HG03139 (cell line): ENCODE measurements around the gene ZNF532.
"Not testable (repeated sequence)": the region's sequence is repeated elsewhere in the genome, so short reads cannot be mapped to it uniquely, and the experiment has no call there.

Experiments
- ATAC-seq: cut with Tn5 transposase; IDR thresholded peaks from one replicate; pipeline ENCODE4 v1.9.1; 2021; ENCODE audit not compliant: unreplicated experiment

The ZNF532 gene

DNA sequence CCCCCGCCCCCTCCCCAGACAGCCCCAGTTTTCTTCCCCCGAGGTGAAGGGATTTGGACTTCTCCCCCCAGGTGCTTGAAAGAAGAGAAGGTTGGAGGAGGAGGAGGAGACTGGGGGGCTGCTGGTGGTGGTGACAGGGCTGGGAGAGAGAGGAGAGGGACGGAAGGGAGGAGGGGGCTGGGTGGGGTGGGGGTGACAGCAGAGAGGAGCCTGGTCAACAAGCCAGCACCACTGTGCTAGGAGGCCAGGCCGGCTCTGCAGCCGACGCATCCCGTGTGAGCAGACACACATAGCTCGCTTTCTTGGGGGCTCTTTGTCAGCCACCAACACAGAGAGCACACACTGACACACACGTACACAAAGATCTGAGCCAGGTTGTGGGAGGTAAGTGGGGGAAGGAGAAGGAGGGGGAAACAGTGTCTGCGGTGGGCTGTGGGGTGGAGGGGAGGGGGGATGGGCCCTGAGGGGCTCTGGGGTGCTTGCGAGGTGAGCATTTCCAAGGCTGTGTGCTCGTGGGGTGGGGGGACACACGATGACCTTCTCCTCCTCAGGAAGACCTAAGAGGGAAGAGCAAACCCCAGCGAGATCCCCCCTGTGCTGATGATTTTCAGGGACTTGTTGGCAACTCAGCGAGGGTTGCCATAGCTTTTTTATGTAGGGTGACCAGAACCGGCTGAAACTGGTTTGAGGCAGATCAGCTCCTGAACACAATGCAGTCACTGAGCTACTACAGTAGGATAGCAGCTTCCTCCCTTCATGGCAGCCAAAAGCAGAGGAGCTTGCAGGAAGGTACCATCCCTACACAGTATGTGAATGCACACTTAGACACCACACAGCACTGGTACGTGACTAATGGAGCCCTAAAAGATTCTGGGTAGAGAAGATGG, at the start of gene ZNF532:
Gene ZNF532, plus strand, starts transcription at position 732 of the 887 bp plus-strand sequence. CDS start 53,411 bp downstream, outside the sequence.
- no peak for ATAC-seq

GRCh38 chr18:58819051-58819450, 45.6 kb upstream of the ZNF532 start:
- ATAC-seq, result no peak

DNA sequence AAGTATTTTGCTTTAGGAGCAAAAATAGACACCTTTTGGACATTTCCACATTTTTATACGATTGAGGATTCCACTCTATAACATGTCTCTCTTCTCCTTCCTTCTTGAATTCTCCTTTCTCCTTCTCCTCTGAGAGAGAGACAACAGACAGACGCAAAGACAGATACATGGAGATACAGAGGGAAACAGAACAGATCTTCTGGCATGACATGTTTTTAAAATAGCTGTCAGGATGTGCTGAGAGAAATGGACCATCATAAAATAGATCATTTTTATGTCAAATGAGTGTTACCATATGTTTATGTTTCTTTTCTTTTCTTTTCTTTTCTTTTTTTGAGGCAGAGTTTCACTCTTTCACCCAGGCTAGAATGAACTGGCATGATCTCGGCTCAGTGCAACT, 44.4 kb upstream of the ZNF532 start:
- ATAC-seq, result no peak

- no peak for ATAC-seq
Observed at GRCh38 chr18:58822944-58823343, 41.7 kb upstream of the ZNF532 start.

DNA sequence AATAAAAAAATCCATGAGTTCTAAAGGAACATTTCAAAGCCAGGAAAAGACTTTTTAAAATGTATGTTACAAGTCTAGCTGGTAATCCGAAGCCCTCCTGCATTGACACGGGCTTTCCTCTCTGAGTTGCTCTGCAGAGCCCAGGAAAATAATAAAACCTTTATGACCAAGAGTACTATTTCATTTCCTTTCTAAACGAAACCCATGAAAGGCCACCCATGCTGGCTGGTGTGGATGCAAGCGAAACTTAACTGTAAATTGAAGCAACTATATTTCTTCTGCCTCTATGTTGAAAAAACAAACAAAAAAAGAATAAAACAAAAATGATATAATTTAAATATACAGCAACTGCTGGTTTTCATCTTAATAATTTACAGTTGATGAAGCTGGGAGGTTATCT, 41.3 kb upstream of the ZNF532 start:
- ATAC-seq, result no peak

DNA sequence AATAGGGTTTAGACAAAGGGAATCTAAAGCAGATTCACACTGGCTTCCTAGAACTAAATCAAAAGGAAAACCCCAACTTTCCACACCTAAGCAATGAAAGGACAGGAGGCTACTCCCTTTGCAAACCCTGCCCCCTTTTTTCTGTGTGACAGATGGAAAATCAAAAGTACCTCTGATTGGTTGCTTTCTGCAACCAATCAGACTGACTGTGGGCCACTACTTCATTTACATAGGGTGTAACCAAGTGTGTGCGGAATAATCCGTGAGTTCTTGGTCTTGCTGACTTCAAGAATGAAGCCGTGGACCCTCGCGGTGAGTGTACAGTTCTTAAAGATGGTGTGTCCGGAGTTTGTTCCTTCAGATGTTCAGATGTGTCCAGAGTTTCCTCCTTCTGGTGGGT, 37.8 kb upstream of the ZNF532 start:
- not testable (repeated sequence) for ATAC-seq

- ATAC-seq, result no peak
Observed at GRCh38 chr18:58827428-58827827, 37.2 kb upstream of the ZNF532 start.

GRCh38 chr18:58827886-58828285, 36.8 kb upstream of the ZNF532 start:
- ATAC-seq, result no peak

DNA sequence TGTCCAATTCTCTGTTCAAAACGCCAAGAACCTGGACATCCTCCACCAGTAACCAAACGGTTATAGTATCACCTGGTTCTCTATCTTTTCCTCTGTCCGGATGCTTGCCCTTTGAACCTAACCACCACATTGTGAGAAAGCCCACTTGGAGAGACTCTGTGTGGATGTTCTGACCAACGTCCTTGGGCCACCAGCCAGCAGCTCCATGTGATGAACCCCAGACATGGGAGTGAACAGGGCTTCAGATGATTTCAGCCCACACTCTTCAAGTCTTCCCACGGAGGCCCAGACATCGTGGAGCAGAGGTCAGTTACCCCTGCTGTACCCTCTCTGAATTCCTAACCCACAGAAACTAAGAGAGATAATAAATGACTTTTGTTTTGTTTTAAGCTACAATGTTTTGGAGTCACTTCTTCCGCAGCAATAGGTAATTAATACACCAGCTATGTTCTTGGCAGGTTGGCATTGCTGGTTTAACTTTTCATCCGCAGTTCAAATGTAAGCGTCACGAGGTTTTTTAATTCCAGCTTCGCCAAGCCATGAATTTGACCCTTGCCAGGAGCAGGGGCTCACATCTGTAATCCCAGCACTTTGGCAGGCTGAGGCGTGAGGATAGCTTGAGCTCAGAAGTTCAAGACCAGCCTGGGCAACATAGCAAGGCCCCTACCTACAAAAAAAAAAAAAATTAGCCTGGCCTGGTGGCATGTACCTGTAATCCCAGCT, 36.1 kb upstream of the ZNF532 start:
- ATAC-seq, result no peak

- ATAC-seq, result no peak
Observed at GRCh38 chr18:58829263-58829662, 35.4 kb upstream of the ZNF532 start.

DNA sequence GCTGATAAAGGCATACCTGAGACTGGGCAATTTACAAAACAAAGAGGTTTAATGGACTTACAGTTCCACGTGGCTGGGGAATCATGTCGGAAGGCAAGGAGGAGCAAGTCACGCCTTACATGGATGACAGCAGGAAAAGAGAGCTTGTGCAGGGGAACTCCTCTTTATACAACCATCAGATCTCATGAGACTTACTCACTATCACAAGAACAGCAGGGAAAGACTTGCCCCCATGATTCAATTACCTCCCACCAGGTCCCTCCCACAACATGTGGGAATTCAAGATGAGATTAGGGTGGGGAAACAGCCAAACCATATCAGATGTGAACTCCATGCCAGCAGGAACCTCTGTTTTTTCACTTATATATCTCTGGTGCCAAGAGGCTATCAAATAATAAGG, 34.8 kb upstream of the ZNF532 start:
- not testable (repeated sequence) for ATAC-seq

GRCh38 chr18:58831606-58832005, 33.1 kb upstream of the ZNF532 start:
- ATAC-seq, result no peak

DNA sequence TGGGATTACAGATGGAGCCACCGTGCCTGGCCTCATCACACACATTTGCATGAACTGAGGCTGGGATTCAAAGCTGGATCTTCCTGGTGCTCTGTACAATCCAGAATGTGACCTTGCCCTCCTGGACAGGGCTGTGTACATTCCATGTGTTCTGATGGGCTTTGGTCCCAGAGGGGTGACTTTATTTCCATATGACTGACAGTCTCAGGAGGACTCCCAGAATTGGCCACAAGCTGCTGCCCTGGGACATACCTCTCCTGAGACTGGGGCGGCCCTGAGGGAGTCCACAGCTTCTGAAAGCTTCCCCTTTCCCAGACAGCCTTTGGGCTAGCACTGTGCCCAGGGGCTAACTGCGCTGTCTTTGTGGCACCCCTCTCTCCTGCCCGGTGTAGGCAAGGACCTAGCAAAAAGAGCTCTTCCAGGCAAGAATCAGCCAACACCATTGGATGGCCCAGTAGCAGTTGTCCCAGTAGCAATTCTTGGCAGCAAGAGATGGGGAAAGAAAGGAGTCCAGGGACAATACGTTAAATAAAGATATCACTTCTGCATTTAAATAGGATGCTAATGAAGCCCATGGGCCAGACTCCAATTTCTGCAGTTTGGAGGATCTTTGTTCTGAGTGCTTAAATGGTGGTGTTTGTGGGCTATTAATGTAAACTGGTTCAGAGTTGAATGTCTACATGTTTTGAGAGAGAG, 26.4 kb upstream of the ZNF532 start:
- no peak for ATAC-seq

- ATAC-seq, result no peak
Observed at GRCh38 chr18:58838946-58839345, 25.7 kb upstream of the ZNF532 start.

GRCh38 chr18:58842978-58843687, 21.5 kb upstream of the ZNF532 start:
- ATAC-seq, result no peak

DNA sequence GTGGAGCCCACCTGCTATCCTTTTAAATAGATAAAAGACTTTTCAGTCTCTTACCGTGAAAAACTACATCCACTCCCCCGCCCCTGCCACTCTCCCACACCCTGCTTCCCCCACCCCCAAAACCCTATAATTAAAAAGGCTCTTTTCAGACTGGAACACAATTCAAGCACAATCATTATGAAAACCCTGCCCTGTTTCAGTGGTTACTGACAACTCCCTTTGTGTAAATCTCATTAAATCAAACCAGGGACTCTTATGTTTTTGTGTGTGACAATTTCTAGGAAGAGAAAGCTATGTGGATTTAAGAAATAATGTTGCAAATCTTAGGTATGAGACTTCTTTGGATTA, 21.0 kb upstream of the ZNF532 start:
- ATAC-seq, result no peak

DNA sequence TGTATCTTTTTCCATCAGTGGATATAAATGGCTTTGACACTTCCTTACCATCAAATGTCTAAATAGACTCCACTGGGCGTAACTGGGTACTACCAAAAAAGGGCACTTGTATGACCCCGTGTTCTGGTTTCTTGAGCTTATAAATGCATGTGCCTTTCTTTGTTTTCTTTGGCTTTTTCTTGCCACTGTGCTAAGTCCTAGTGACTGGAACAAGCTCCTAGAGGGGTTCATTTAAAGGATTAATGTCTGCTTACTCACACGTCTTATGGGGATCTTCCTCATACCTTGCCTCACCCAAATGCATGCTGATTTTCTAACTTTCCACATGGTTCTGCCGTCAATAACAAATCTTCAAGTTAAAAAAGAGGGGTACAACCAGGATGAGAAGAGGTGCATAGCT, 19.8 kb upstream of the ZNF532 start:
- no peak for ATAC-seq

- ATAC-seq, result no peak
Observed at GRCh38 chr18:58845928-58846724, 18.6 kb upstream of the ZNF532 start.

GRCh38 chr18:58847383-58848071, 17.1 kb upstream of the ZNF532 start:
- ATAC-seq, result no peak

DNA sequence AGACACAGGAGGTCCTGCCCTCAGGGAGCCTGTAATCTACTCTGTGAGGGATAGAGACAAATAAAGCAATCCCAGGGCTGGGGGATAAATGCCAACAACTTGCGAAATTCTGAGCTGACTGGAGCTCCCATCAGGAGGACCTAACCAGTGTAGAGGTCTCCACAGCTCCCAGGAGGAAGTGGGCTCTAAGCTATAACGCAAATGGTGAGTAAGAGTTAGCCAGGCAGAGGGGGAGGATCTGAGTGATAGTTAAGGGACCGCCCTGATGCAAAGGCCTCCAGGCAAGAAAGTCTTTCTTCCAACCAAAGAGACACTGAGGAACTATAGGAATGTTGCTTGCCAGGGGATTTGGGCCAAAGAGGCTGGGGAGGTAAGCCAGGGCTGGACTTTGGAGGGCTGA, 16.0 kb upstream of the ZNF532 start:
- ATAC-seq, result no peak
